Sigmoid colon (tissue), 7 donors: Measurements from ENCODE around the gene HOXB6. TPM values are rescaled to one million over a fixed set of nuclear protein-coding genes. Genes with fewer than 3 reads are reported as not detected.

ENCODE experiments used
- DNase-seq: peaks from one replicate; pipeline ENCODE4 v3.0.0-alpha.2; 2019
- H3K27ac ChIP-seq, 4 donors: fragments of 200-600 bp; sonication (generic); one replicate each; pipeline ENCODE4 v1.5.1; 2016 to 2019; ENCODE audit warnings: mild to moderate bottlenecking in 1 of 4
- H3K27me3 ChIP-seq, 3 donors: fragments of 200-600 bp; sonication (generic); one replicate each; pipeline ENCODE4 v1.5.1; 2019; ENCODE audit warnings: mild to moderate bottlenecking in 1 of 3
- H3K36me3 ChIP-seq, 4 donors: fragments of 200-600 bp; sonication (generic); one replicate each; pipeline ENCODE4 v1.5.1; 2016 to 2019
- H3K4me1 ChIP-seq, 4 donors: fragments of 200-600 bp; sonication (generic); one replicate each; pipeline ENCODE4 v1.5.1; 2017 to 2019
- H3K4me3 ChIP-seq, 4 donors: fragments of 200-600 bp; sonication (generic); one replicate each; pipeline ENCODE4 v1.5.1; 2017 to 2019; ENCODE audit warnings: mild to moderate bottlenecking in 2 of 4, moderate library complexity in 1 of 4
- H3K9me3 ChIP-seq, 4 donors: fragments of 200-600 bp in 3 of 4; sonication (generic) in 3 of 4; one replicate each; pipeline versions ENCODE4 v1.5.1 to v1.6.1; 2013 to 2019
- EP300 ChIP-seq, 4 donors: sonication (generic); formaldehyde crosslinking; IDR thresholded peaks; one replicate each; pipeline ENCODE4 v1.6.1; 2017; ENCODE audit warnings: antibody characterized with exemption in 4 of 4
- POLR2A ChIP-seq, 2 donors: fragments of 450-650 bp; IDR thresholded peaks; one replicate each; pipeline ENCODE4 v1.6.1; 2016; ENCODE audit warnings: antibody characterized with exemption in 2 of 2, mild to moderate bottlenecking in 2 of 2, moderate library complexity in 2 of 2
- POLR2AphosphoS5 ChIP-seq, 4 donors: sonication (generic); formaldehyde crosslinking; IDR thresholded peaks; one replicate each; pipeline ENCODE4 v1.6.1; 2017; ENCODE audit warnings: antibody characterized with exemption in 4 of 4
- WGBS, 2 donors: extraction: QIAGEN DNeasy Blood & Tissue Kit; methylation state at CpG; one replicate each; pipeline ENCODE4 v1.1.7; 2013; 5-methylcytosine and 5-hydroxymethylcytosine counted together
- intact Hi-C: fragments of 100-400 bp; cut with DNase I; formaldehyde crosslinking; loops from one replicate; pipeline ENCODE4 v1.15.1; 2023
- polyA plus RNA-seq, 3 donors: library from polyadenylated mRNA; stranded (reverse); fragments of 200-250 nt; gene quantifications; one replicate each; pipeline ENCODE4 v1.2.3, GENCODE V29; 2013
- total RNA-seq, 4 donors: library from RNA; depleted of rRNA; stranded (reverse); fragments of >200 nt; gene quantifications; one replicate each; pipeline ENCODE4 v1.1.0, GENCODE V29; 2016
- TF ChIP-seq, protein P1 (sequence below), 4 experiments: fragments of 450-650 bp in 3 of 4; fragments of 200-600 bp in 1 of 4; IDR thresholded peaks; one replicate each; pipeline ENCODE4 v1.5.1; 2016 to 2019; ENCODE audit warnings: antibody characterized with exemption in 4 of 4, mild to moderate bottlenecking in 3 of 4, moderate library complexity in 2 of 4
- donor health status: healthy with polysubstance abuse.
- donor health status: Bipolar disorder and iron deficiency.
- donor health status: healthy.

The HOXB6 gene
- total and polyA plus RNA-seq, 7 donors: 6.0 to 28.5 (median 10.2) TPM

DNA sequence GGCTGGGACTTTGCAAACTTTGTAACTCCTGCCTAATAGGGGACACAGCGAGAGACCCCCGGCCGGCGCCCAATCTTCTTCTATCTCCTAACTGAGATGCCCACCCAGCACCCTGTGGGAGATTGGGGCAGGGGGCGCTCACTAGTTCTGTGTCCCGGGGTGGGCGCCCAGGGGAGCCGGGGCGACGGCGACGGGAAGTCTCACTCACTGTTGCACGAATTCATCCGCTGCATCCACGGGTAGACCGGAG lies 7.3 kb downstream of the HOXB6 start:
- WGBS, 2 donors: 10 to 28% methylated on average over 16 of the region's 16 CpGs

DNA sequence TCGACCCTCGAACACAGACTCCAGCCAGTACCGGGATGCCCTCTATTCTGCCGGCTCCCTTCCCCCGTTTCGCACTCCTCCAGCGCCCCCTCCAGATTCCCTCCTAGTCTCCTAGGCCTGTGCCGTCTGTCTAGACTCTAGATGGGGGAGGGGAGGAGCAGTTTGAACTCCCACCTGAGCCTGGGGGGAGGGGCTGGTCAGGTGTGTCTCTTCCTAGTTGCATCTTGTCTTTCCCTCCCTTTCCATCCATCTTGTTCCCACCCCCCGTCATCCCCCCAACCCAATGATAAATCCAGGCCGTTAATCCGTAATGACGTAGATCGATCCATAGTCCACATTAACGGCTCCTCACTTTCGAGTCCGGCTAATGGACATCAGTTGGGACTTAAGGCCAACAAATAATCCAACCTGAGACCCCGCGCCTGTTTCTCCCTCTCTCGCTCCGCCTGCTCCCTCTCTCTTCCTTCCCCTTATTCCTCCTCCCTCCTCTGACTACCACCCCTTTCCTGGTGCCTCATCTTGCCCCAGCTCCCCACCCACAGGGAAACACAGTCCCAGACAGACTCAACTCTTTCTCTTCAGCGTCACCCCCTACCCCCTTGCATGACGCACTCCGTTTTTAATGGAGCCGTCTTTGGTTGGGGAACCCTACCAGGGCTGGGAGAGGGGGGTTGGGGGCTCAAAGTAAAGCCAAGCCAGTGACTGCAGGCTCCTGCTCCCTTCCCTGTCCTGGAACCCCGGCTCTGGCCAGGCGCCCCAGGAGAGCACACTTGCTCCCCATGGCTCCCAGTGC lies 7.9 kb downstream of the HOXB6 start:
- no peak for TF ChIP-seq EP300 (IDR thresholded peaks at IDR 0.05)
- peak in 3 of 4 donors; percentile 24 to 46 (median 46) for TF ChIP-seq POLR2AphosphoS5 (IDR thresholded peaks at IDR 0.05)
- H3K9me3 ChIP-seq: no peaks in the 10 kb centered on the region
- no peaks in the 10 kb centered on the region for H3K36me3 ChIP-seq
- intact Hi-C loops: loop anchor here (1.0 kb wide), 1 partner anchor 261 kb away; no protein-coding TSS in a partner anchor
- H3K27me3 ChIP-seq: peaks cover 0 to 11% (median 0%) of the 10 kb centered on the region in 3 donors
- DNase-seq: peak; percentile 75
- WGBS, 2 donors: 31 to 71% methylated on average over 26 of the region's 26 CpGs
- peaks cover 0 to 84% (median 72%) of the 10 kb centered on the region in 4 donors for H3K4me1 ChIP-seq
- H3K4me3 ChIP-seq: peak overlapping the region; percentile 50 to 70 (median 60)
- peak overlapping the region in 3 of 4 donors; percentile 76 to 99 (median 95) for H3K27ac ChIP-seq

More for the DNA sequence above, 7.3 kb downstream of the HOXB6 start:
- Histone ChIP-seq H3K27ac (peak overlapping the region; percentile 23 to 99 (median 86)), H3K9me3 (no peaks in the 10 kb centered on the region), H3K27me3 (peaks cover 0 to 11% (median 0%) of the 10 kb centered on the region in 3 donors), H3K36me3 (no peaks in the 10 kb centered on the region), H3K4me3 (peak overlapping the region; percentile 50 to 70 (median 60)), H3K4me1 (peaks cover 0 to 88% (median 77%) of the 10 kb centered on the region in 4 donors)
- intact Hi-C loops: no loop called here
- TF ChIP-seq POLR2AphosphoS5 (IDR thresholded peaks at IDR 0.05): no peak
- TF ChIP-seq, protein P1, sequence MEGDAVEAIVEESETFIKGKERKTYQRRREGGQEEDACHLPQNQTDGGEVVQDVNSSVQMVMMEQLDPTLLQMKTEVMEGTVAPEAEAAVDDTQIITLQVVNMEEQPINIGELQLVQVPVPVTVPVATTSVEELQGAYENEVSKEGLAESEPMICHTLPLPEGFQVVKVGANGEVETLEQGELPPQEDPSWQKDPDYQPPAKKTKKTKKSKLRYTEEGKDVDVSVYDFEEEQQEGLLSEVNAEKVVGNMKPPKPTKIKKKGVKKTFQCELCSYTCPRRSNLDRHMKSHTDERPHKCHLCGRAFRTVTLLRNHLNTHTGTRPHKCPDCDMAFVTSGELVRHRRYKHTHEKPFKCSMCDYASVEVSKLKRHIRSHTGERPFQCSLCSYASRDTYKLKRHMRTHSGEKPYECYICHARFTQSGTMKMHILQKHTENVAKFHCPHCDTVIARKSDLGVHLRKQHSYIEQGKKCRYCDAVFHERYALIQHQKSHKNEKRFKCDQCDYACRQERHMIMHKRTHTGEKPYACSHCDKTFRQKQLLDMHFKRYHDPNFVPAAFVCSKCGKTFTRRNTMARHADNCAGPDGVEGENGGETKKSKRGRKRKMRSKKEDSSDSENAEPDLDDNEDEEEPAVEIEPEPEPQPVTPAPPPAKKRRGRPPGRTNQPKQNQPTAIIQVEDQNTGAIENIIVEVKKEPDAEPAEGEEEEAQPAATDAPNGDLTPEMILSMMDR (IDR thresholded peaks at IDR 0.05): no peak
- TF ChIP-seq POLR2A (IDR thresholded peaks at IDR 0.05): no peak
- TF ChIP-seq EP300 (IDR thresholded peaks at IDR 0.05): no peak
- no peak for DNase-seq

DNA sequence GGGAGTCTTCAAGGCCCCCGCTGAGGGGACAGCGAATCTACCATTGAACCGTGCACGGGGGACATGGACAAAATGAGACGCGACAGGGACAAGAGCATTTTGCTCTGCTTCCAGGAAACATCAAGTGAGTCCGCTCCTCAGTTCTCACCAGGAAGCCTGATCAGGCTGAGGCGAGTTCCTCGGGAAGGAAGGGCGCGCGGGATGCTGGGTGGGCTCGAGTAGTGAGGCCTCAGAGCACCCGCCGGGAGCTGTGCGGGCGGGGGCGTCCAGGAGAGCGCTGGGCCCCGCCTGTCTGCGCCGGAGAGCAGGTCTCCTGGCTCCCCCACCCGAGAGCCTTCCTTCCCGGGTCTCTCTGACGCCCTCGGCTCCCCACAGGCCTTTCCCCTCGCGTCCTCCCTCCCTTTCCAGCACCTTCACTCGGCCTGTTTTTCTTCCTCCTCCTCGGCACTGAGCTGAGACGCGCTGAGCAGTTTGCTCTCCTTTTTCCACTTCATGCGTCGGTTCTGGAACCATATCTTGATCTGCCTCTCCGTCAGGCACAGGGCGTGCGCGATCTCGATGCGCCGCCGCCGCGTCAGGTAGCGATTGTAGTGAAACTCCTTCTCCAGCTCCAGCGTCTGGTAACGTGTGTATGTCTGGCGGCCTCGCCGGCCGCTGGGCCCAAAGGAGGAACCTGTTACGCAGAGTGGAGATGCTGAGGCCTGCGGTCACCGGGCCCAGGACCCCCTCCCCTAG lies 8.6 kb downstream of the HOXB6 start:
- DNase-seq: no peak
- H3K27ac ChIP-seq: peak overlapping the region in 3 of 4 donors; percentile 76 to 99 (median 95)
- H3K27me3 ChIP-seq: peaks cover 0 to 8% (median 0%) of the 10 kb centered on the region in 3 donors
- peak overlapping the region; percentile 50 to 70 (median 60) for H3K4me3 ChIP-seq
- TF ChIP-seq EP300 (IDR thresholded peaks at IDR 0.05) (no peak), POLR2AphosphoS5 (IDR thresholded peaks at IDR 0.05) (peak in 1 of 4 donors; percentile 25)
- WGBS, 2 donors: 46 to 76% methylated on average over 54 of the region's 54 CpGs
- intact Hi-C loops: loop anchor here (1.0 kb wide), 1 partner anchor 260 kb away; no protein-coding TSS in a partner anchor
- H3K4me1 ChIP-seq: peaks cover 0 to 76% (median 66%) of the 10 kb centered on the region in 4 donors
- H3K36me3 ChIP-seq: no peaks in the 10 kb centered on the region
- no peaks in the 10 kb centered on the region for H3K9me3 ChIP-seq

DNA sequence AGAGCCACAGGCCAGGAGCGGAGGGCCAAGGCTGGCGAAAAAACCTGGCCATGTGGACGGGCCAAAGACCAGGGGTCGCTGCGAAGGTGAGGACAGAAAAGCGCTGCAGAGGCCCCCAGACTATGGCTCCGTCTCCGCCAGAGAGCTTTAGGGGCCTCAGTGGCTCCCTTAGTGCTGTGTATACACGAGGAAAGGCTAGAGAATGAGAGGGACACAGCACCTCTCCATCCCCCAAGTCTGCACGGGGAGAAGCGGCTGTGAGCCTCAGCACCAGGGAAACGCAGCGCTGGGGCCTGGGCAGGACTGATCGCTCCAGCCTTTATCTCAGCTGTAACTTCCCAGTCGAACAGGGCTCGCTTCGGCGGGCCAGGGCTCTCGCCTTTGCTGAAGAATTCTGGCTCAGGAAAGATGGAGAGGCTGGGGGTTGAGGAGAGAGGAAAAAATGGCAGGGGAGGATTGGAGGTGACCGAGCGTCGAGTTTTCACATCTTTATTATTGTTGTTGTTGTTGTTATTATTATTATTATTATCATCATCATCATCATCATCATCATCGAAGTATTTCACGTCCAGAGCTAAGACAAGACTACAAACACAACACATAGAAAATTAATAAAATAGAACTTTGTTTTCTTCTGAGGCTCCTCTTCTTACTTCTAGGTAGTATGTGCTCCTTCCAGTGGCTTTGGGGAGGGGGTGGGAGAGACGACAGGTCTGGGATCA lies 9.3 kb downstream of the HOXB6 start:
- Histone ChIP-seq H3K27ac (peak overlapping the region in 3 of 4 donors; percentile 95 to 99 (median 97)), H3K4me1 (peaks cover 0 to 76% (median 63%) of the 10 kb centered on the region in 4 donors), H3K4me3 (peak overlapping the region; percentile 50 to 70 (median 60)), H3K27me3 (peaks cover 0 to 7% (median 0%) of the 10 kb centered on the region in 3 donors), H3K9me3 (no peaks in the 10 kb centered on the region), H3K36me3 (no peaks in the 10 kb centered on the region)
- TF ChIP-seq POLR2A (IDR thresholded peaks at IDR 0.05): no peak
- TF ChIP-seq EP300 (IDR thresholded peaks at IDR 0.05): no peak
- TF ChIP-seq POLR2AphosphoS5 (IDR thresholded peaks at IDR 0.05): no peak
- TF ChIP-seq, protein P1 (IDR thresholded peaks at IDR 0.05): no peak
- intact Hi-C loops: no loop called here
- DNase-seq: no peak
- 87 to 88% methylated on average over 25 of the region's 25 CpGs for WGBS, 2 donors

DNA sequence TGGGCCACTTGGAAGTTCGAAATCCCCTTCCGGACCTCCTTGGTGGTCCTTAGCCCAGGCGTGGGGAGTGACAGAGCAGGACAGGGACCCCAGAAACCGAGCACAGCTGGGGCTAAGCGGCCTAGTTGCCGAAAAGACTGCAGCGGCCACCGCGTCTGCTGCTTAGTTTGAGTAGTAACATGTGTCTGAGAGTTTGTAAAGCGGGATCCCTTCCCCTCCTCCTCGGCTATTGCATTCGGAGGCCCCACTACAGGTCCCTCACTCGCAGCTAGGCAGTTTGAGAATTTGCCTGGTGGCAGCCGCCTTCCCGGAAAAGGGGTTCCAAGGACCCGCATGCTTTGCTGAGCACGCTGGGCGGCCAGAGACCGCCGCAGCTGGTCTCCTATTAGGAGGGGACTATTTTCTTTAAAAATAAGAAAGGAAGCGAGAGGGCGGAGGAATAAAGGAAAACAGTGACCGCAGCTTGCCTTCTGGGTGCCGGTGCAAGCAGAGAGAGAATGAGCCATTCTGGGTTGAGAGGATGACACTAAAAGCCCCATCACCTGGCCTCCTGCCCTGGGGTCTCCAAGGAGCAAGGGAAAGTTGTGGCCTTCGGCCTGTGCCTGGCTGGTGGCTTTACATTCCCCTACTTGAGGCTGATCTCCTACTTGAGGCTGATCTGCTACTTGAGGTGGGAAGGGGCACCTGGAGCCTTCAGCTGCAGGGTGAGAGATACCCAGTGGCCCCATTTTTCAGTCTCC lies 10.1 kb downstream of the HOXB6 start:
- intact Hi-C loops: loop anchor here (1.0 kb wide), 1 partner anchor 240 kb away; no protein-coding TSS in a partner anchor
- DNase-seq: no peak
- Histone ChIP-seq H3K9me3 (no peaks in the 10 kb centered on the region), H3K27me3 (peaks cover 0 to 7% (median 0%) of the 10 kb centered on the region in 3 donors), H3K4me3 (peak overlapping the region; percentile 36 to 70 (median 56)), H3K27ac (peak overlapping the region in 3 of 4 donors; percentile 95 to 99 (median 97)), H3K4me1 (peaks cover 0 to 69% (median 57%) of the 10 kb centered on the region in 4 donors), H3K36me3 (no peaks in the 10 kb centered on the region)
- WGBS, 2 donors: 80 to 84% methylated on average over 25 of the region's 25 CpGs
- TF ChIP-seq, protein P1 (IDR thresholded peaks at IDR 0.05): no peak
- TF ChIP-seq POLR2A (IDR thresholded peaks at IDR 0.05) (no peak), EP300 (IDR thresholded peaks at IDR 0.05) (no peak), POLR2AphosphoS5 (IDR thresholded peaks at IDR 0.05) (no peak)
